Activated naive CD8-positive, alpha-beta T cell treated with anti-CD3 and anti-CD28 coated beads, Interleukin-2, amount 10 ng/mL, durations not matched to agents 7 days and 5 days (primary cell): Measurements from ENCODE around the gene TNFSF12. TPM values are rescaled to one million over a fixed set of nuclear protein-coding genes. Genes with fewer than 3 reads are reported as not detected.

Experiments
- ATAC-seq: fragments of 150-1000 bp; cut with Tn5 transposase; one replicate; pipeline ENCODE4 v1.10.0; 2021; ENCODE audit warnings: low read depth, moderate library complexity
- POLR2A ChIA-PET: fragments of 350-600 bp; sonication (Branson Sonifier 250); formaldehyde crosslinking; loops from one replicate; lab custom pipeline; 2021; ENCODE audit warnings: antibody characterized with exemption; lab: Charles Lee
- DNase-seq: peaks from one replicate; pipeline ENCODE4 v3.0.0; 2021
- H3K27ac Mint-ChIP-seq: one replicate; pipeline ENCODE4 v1.8.0; 2022; ENCODE audit warnings: mild to moderate bottlenecking, mixed read lengths
- H3K27me3 Mint-ChIP-seq: one replicate; pipeline ENCODE4 v1.8.0; 2022; ENCODE audit warnings: mild to moderate bottlenecking, moderate library complexity, mixed read lengths
- H3K36me3 Mint-ChIP-seq: one replicate; pipeline ENCODE4 v1.8.0; 2021; ENCODE audit warnings: mild to moderate bottlenecking, mixed read lengths
- H3K4me1 Mint-ChIP-seq: one replicate; pipeline ENCODE4 v1.8.0; 2021; ENCODE audit warnings: mixed read lengths
- H3K4me3 Mint-ChIP-seq: one replicate; pipeline ENCODE4 v1.8.0; 2022; ENCODE audit warnings: mild to moderate bottlenecking, moderate library complexity, mixed read lengths
- H3K9me3 Mint-ChIP-seq: one replicate; pipeline ENCODE4 v1.8.0; 2021; ENCODE audit warnings: mixed read lengths
- total RNA-seq, 2 experiments: library from RNA; stranded (reverse); gene quantifications; one replicate each; pipeline ENCODE4 v1.2.3, GENCODE V29; 2021

Gene TNFSF12
- total RNA-seq, 2 experiments from 2014 or later, result 93.0 to 95.7 TPM

DNA sequence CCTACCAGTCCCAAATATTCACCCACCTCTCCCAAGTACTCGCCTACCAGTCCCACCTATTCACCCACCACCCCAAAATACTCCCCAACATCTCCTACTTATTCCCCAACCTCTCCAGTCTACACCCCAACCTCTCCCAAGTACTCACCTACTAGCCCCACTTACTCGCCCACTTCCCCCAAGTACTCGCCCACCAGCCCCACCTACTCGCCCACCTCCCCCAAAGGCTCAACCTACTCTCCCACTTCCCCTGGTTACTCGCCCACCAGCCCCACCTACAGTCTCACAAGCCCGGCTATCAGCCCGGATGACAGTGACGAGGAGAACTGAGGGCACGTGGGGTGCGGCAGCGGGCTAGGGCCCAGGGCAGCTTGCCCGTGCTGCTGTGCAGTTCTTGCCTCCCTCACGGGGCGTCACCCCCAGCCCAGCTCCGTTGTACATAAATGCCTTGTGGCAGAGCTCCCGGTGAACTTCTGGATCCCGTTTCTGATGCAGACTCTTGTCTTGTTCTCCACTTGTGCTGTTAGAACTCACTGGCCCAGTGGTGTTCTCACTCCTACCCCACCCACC is 34.9 kb upstream of the TNFSF12 start:
- POLR2A ChIA-PET, result interaction anchor here (1.1 to 6.1 kb wide), 4 partner anchors 23 to 46 kb away, joined by 3 to 63 read pairs (median 10); partner anchors contain the start of genes POLR2A, SENP3 and TNFSF13
- no peaks in the 10 kb centered on the region for H3K27me3 Mint-ChIP-seq
- no peak overlapping the region for H3K4me3 Mint-ChIP-seq
- no peaks in the 10 kb centered on the region for H3K9me3 Mint-ChIP-seq
- DNase-seq, result no peak
- peaks cover 33% of the 10 kb centered on the region for H3K36me3 Mint-ChIP-seq
- peaks cover 8% of the 10 kb centered on the region for H3K4me1 Mint-ChIP-seq
- no peak for ATAC-seq
- no peak overlapping the region for H3K27ac Mint-ChIP-seq

DNA sequence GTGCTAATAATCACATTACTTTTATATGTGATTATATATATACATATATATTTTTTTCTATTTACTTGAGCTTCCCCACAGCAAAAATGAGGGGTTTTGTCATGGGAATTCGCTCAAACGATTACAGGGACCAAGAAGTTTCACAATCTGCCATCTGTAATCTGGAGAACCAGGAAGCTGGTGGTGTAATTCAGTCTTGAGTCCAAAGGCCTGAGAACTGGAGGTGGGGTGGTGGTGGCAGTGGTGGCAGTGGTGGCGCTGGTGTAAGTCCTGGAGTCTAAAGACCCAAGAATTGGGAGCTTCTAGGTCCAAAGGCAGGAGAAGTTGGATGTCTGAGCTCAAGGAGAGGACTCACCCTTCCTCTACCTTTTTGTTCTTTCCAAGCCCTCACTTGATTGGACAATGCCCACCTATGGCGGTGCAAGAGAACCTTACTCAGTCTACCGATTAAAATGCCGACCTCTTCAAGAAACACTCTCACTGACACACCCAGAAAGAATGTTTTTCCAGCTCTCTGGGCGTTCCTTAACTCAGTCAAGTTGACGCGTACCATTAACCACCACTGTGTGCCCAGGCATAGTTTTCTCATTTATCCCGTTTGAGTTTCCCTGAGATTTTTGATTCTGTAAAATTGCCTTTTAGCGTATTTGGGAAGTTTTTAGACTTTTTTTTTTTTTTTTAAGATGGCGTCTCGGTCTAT is 32.8 kb upstream of the TNFSF12 start:
- ATAC-seq (no peak), DNase-seq (no peak)
- Mint-ChIP-seq H3K27ac (no peak overlapping the region), H3K9me3 (no peaks in the 10 kb centered on the region), H3K4me3 (no peak overlapping the region), H3K27me3 (no peaks in the 10 kb centered on the region), H3K4me1 (peaks cover 8% of the 10 kb centered on the region), H3K36me3 (peaks cover 23% of the 10 kb centered on the region)
- POLR2A ChIA-PET, result interaction anchor here (0.6 to 6.1 kb wide), 3 partner anchors 44 to 172 kb away, joined by 3 to 63 read pairs (median 3); partner anchors contain the start of genes SENP3, TNFSF13 and WRAP53

DNA sequence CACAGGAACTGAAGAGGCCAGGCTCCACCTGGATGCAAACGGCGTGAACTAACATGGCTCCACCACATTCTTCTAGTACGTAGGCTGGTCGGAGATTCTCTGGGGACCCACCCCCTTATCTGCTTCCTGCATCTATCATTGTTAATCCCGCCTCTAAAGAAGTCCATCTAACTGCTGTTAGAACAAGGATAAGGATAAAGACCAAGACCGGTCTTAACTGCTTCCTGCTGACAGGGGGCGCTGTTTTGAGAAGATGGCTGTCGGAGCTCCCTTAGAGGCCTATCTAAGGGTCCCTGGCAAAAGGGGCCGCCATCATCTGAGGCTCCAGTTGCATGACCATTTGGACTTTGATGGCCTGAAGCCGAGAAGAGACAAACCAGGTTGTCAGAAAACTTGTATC is 25.8 kb upstream of the TNFSF12 start:
- peaks cover 5% of the 10 kb centered on the region for H3K4me1 Mint-ChIP-seq
- peak; percentile 52 for ATAC-seq
- H3K4me3 Mint-ChIP-seq, result no peak overlapping the region
- H3K27me3 Mint-ChIP-seq, result no peaks in the 10 kb centered on the region
- H3K36me3 Mint-ChIP-seq, result peaks cover 3% of the 10 kb centered on the region
- DNase-seq, result peak; percentile 42
- peaks cover 4% of the 10 kb centered on the region for H3K9me3 Mint-ChIP-seq
- POLR2A ChIA-PET, result interaction anchor here (0.6 to 1.1 kb wide), 3 partner anchors 24 to 38 kb away, joined by 3 to 7 read pairs (median 6); partner anchors contain the start of gene SENP3
- H3K27ac Mint-ChIP-seq, result peak overlapping the region; percentile 44

DNA sequence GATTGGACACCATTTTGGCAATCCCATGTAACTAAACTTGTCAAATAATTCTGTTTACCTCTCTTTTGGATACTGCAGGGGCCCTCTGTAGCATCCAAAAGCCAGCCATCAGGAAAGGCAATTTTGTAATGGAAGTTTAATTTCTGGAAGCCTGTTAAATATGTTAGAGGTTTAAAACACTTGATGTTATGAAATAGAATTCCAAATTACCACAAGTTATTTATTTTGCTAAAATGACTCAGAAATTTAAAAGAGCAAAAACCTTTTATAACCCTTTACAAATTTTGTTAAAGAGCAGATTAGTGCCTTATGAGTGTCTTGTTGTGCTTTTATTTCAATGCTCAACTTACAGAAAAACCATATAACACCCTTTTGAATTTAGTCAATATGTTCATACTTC is 20.0 kb upstream of the TNFSF12 start:
- H3K4me1 Mint-ChIP-seq, result no peaks in the 10 kb centered on the region
- POLR2A ChIA-PET, result no interaction called here
- no peaks in the 10 kb centered on the region for H3K27me3 Mint-ChIP-seq
- H3K9me3 Mint-ChIP-seq, result peaks cover 15% of the 10 kb centered on the region
- ATAC-seq (no peak), DNase-seq (no peak)
- no peak overlapping the region for H3K27ac Mint-ChIP-seq
- no peak overlapping the region for H3K4me3 Mint-ChIP-seq
- peaks cover 7% of the 10 kb centered on the region for H3K36me3 Mint-ChIP-seq

DNA sequence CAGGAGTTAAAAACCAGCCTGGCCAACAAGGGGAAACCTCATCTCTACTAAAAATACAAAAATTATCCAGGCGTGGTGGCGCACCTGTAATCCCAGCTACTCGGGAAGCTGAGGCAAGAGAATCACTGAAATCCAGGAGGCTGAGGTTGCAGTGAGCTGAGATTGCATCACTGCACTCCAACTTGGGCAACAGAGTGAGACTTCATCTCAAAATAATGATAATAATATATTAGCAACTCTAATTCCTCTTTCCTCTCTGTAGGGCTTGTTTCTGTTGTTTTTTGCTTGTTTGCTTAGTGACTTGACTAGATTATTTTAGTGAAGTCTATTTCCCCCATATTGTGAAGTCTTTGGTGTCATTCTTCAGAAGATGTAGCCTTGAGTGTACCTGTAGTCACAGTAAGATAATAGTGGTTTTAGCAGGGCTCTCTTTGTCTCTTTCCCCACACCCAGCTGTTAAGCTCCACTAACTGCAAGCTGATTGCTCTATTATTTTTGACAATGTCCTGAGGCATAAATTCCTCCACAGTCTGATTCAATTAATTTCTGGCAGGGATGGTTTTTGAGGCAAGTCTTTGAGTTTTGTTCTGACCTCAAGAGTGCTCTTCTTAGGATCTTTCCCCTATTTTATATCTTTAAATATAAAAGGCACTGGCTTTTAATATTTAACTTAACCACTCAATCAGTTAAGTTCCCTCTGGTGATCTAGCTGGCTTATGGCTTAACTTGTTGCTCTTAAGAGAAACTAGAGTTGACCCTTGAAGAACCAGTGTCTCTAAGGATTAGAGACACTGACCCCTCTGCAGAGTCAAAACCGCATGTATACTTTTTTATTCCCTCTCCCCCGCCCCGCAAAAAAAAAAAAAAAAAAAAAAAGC is 18.6 kb upstream of the TNFSF12 start:
- Mint-ChIP-seq H3K4me1 (peaks cover 2% of the 10 kb centered on the region), H3K27me3 (no peaks in the 10 kb centered on the region), H3K36me3 (peaks cover 7% of the 10 kb centered on the region), H3K27ac (no peak overlapping the region), H3K9me3 (peaks cover 14% of the 10 kb centered on the region), H3K4me3 (no peak overlapping the region)
- DNase-seq, result no peak
- no peak for ATAC-seq
- POLR2A ChIA-PET, result no interaction called here

DNA sequence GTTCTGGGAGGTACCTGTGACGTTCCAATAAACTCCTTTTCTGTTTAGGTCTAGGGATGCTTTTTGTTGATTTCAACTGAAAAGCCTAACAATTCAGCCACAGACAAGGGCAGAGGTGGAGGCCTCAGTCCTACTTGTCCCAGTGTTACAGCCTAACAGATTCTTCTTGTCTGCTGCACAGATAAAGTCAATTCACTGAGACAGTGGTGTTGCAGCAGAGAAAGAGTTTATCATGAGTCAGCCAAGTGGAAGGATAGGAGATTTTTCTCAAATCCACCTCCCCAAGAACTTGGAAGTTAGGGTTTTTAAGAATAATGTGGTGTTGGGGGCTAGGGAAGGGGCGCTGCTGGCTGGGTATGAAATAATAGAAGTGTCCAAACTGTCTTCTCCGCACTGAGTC is 10.8 kb upstream of the TNFSF12 start:
- H3K27me3 Mint-ChIP-seq, result peaks cover 2% of the 10 kb centered on the region
- DNase-seq (no peak), ATAC-seq (no peak)
- H3K9me3 Mint-ChIP-seq, result peaks cover 6% of the 10 kb centered on the region
- H3K27ac Mint-ChIP-seq, result no peak overlapping the region
- H3K36me3 Mint-ChIP-seq, result peaks cover 5% of the 10 kb centered on the region
- H3K4me1 Mint-ChIP-seq, result peaks cover 2% of the 10 kb centered on the region
- H3K4me3 Mint-ChIP-seq, result no peak overlapping the region
- POLR2A ChIA-PET, result interaction anchor here (1.0 kb wide), 1 partner anchor 12 kb away, joined by 3 read pairs; no protein-coding TSS in a partner anchor

DNA sequence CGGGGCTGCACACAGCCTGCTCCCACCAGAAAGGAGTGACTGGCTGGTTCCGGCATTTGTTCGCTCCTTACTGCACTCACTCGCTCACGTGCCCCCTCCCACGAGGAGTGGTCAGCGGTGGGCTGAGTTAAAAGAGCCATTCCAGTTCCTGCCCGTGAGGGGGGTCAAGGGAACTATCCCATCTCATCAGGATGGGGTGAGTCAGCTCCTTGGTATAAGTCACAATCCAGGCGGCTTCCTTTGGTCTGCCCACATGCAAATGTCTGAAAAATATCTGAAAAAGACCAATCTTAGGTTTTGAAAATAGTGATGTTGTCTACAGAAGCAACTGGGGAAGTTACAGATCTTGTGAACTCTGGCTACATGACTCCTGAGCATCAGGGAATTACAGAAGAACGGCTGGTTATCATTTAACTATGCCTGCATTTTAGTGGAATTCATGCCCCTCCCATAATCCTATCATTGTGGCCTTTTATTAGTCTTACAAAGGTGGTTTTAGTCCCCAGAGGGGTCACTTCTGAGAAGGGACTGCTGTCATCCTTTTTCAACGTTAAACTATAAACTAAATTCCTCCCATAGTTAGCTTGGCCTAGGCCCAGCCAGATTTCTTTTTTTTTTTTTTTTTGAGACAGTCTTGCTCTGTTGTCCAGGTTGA is 9.8 kb upstream of the TNFSF12 start:
- POLR2A ChIA-PET, result interaction anchor here (1.0 kb wide), 1 partner anchor 11 kb away, joined by 3 read pairs; no protein-coding TSS in a partner anchor
- peaks cover 4% of the 10 kb centered on the region for H3K4me1 Mint-ChIP-seq
- H3K4me3 Mint-ChIP-seq, result no peak overlapping the region
- DNase-seq (no peak), ATAC-seq (no peak)
- H3K27me3 Mint-ChIP-seq, result peaks cover 6% of the 10 kb centered on the region
- peaks cover 5% of the 10 kb centered on the region for H3K36me3 Mint-ChIP-seq
- H3K9me3 Mint-ChIP-seq, result peaks cover 6% of the 10 kb centered on the region
- no peak overlapping the region for H3K27ac Mint-ChIP-seq

DNA sequence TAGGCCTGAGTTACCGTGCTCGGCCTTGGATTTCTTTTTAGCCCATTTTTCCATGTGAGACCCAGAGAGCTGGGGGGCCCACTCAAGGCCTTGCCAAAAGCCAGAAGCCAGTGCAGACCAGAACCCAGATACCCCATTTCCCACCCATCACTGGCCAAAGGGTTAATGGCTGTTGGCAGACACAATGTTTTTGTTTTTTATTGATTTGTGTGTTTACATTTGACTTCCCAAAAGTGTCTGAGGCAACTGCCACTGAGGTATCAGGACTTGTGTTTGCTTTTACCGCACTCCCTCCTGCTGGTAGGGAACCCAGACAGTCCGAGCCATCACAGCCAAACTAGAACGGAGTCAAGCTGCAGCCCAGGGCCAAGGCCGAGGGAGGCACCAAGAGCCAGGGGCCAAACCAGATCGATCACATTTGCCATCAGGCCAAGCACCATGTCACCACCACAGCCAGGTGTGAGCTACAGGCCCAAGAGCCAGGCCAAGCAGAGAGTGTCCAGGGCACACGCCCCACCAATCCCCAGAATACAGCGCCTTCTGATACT is 7.7 kb upstream of the TNFSF12 start:
- peaks cover 6% of the 10 kb centered on the region for H3K27me3 Mint-ChIP-seq
- ATAC-seq (no peak), DNase-seq (no peak)
- peaks cover 2% of the 10 kb centered on the region for H3K4me1 Mint-ChIP-seq
- no peak overlapping the region for H3K27ac Mint-ChIP-seq
- no peak overlapping the region for H3K4me3 Mint-ChIP-seq
- POLR2A ChIA-PET, result no interaction called here
- H3K9me3 Mint-ChIP-seq, result peaks cover 6% of the 10 kb centered on the region
- peaks cover 5% of the 10 kb centered on the region for H3K36me3 Mint-ChIP-seq

DNA sequence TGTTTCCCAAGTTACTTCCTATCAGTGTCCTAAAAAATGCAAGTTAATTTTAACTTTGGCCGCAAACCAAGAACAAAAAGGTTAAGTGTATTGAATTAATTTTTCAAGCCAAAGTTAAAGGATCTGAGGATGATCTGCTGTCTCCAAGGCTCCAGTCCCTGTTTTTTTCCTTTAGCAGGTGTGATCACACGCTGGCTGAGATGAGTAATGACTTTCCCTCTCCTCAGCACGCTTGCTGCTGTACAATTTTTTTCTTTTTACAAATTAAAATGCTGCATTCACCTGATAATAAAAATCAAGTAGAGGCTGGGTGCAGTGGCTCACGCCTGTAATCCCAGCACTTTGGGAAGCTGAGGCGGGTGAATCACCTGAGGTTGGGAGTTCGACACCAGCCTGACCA is 3.9 kb upstream of the TNFSF12 start:
- Mint-ChIP-seq H3K4me1 (peaks cover 15% of the 10 kb centered on the region), H3K36me3 (peaks cover 12% of the 10 kb centered on the region), H3K27me3 (peaks cover 5% of the 10 kb centered on the region), H3K27ac (no peak overlapping the region), H3K9me3 (no peaks in the 10 kb centered on the region), H3K4me3 (no peak overlapping the region)
- no peak for DNase-seq
- POLR2A ChIA-PET, result no interaction called here
- no peak for ATAC-seq

DNA sequence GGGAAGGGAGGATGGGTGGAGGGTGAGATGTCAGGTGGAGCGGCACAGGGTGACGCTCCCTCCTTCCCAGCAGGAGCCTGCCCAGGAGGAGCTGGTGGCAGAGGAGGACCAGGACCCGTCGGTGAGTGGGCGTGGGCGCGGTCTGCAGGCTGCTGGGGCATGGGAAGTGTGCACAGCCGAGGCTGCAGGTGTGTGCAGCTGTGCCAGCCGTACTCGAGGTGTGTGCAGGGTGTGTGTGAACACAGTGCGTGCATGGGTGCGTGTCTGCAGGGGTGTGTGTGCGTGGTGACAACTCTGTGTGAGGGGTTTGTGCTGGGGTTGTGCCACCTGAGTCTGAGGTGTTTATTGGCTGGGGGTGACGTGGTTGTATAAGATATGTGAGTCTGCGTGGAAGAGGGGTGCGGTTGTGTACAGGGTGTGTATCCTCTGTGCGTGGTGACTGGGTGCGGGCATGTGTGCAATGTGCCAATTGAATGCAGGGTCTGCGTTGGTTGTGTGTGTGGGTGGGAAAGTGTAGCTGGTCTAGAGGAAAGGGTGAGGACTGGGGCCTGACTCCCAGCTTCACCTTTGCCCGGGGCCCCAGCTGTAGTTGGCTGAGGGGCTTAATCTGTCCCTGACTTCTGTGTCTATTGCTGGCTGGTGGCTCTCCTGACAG is 670 bp downstream of the TNFSF12 start:
- peaks cover 31% of the 10 kb centered on the region for H3K36me3 Mint-ChIP-seq
- no peaks in the 10 kb centered on the region for H3K27me3 Mint-ChIP-seq
- POLR2A ChIA-PET, result interaction anchor here (0.7 to 2.9 kb wide), 8 partner anchors 9 to 137 kb away, joined by 3 to 8 read pairs (median 4); partner anchors contain the start of genes CD68, POLR2A and TNFSF13
- peak overlapping the region; percentile 97 for H3K27ac Mint-ChIP-seq
- peak overlapping the region; percentile 100 for H3K4me3 Mint-ChIP-seq
- peak; percentile 37 for ATAC-seq
- peak; percentile 66 for DNase-seq
- no peaks in the 10 kb centered on the region for H3K9me3 Mint-ChIP-seq
- peaks cover 46% of the 10 kb centered on the region for H3K4me1 Mint-ChIP-seq

DNA sequence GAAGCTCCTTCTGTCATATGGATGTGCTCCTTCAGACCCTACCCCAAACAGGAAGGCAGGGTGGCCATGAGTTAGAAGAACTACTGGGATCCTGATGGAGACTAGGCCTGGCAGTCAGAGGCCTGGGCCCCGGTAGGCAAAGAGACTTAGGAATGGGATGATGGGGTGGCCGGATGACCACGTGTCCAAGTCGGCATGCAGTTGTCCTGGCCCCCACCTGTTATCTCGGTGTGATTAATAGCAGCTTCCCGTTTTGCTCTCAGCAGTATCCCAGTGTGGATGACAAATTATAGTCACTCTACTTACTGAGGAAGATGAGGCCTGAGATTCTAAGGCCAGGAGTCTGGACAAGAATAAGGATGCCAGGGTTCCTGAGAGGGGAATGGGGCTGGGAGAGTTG is 1.5 kb downstream of the TNFSF12 start:
- DNase-seq (no peak), ATAC-seq (no peak)
- H3K27me3 Mint-ChIP-seq, result no peaks in the 10 kb centered on the region
- peaks cover 49% of the 10 kb centered on the region for H3K4me1 Mint-ChIP-seq
- H3K4me3 Mint-ChIP-seq, result peak overlapping the region; percentile 100
- H3K9me3 Mint-ChIP-seq, result no peaks in the 10 kb centered on the region
- H3K27ac Mint-ChIP-seq, result peak overlapping the region; percentile 97
- peaks cover 35% of the 10 kb centered on the region for H3K36me3 Mint-ChIP-seq
- POLR2A ChIA-PET, result interaction anchor here (0.5 to 1.6 kb wide), 7 partner anchors 8 to 136 kb away, joined by 3 to 5 read pairs (median 4); partner anchors contain the start of genes POLR2A and TNFSF13

DNA sequence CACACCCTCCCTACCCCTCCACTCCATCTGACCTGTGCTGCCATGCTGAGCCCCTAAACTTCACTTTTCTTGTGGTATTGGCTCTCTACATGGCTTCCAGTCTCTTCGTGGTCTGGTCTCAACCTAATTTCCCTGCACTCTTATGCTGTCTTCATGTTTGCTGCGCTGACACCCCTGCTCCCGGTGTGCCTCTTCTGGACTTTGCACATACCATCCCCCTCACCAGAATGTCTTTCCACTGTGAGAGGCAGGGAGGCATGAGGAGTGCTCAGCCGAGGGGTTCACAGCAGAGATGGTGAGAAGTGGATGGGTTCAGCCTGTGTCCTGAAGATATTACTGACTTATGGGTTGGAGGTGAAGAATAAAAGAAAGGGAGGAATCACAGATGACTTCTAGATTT is 2.5 kb downstream of the TNFSF12 start:
- Mint-ChIP-seq H3K4me3 (peak overlapping the region; percentile 100), H3K27me3 (no peaks in the 10 kb centered on the region), H3K4me1 (peaks cover 56% of the 10 kb centered on the region), H3K27ac (peak overlapping the region; percentile 93), H3K36me3 (peaks cover 40% of the 10 kb centered on the region), H3K9me3 (no peaks in the 10 kb centered on the region)
- ATAC-seq, result no peak
- DNase-seq, result no peak
- POLR2A ChIA-PET, result interaction anchor here (1.7 to 2.4 kb wide), 4 partner anchors 10 to 167 kb away, joined by 3 to 12 read pairs (median 8); partner anchors contain the start of genes POLR2A and SENP3
